ENCODE measurements around the gene SMARCB1. TPM values are rescaled to one million over a fixed set of nuclear protein-coding genes. Genes with fewer than 3 reads are reported as not detected.

SMARCB1 gene
- total RNA-seq, 4 donors from 2014 or later: 54.2 to 73.9 (median 61.3) TPM

GRCh38 chr22:23847991-23848864 is 61.5 kb downstream of the SMARCB1 start:
- TF ChIP-seq POLR2AphosphoS5 (IDR thresholded peaks at IDR 0.05): no peak
- TF ChIP-seq, protein P1, sequence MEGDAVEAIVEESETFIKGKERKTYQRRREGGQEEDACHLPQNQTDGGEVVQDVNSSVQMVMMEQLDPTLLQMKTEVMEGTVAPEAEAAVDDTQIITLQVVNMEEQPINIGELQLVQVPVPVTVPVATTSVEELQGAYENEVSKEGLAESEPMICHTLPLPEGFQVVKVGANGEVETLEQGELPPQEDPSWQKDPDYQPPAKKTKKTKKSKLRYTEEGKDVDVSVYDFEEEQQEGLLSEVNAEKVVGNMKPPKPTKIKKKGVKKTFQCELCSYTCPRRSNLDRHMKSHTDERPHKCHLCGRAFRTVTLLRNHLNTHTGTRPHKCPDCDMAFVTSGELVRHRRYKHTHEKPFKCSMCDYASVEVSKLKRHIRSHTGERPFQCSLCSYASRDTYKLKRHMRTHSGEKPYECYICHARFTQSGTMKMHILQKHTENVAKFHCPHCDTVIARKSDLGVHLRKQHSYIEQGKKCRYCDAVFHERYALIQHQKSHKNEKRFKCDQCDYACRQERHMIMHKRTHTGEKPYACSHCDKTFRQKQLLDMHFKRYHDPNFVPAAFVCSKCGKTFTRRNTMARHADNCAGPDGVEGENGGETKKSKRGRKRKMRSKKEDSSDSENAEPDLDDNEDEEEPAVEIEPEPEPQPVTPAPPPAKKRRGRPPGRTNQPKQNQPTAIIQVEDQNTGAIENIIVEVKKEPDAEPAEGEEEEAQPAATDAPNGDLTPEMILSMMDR (IDR thresholded peaks at IDR 0.05): no peak
- TF ChIP-seq EP300 (IDR thresholded peaks at IDR 0.05): no peak
- no peak for TF ChIP-seq POLR2A (IDR thresholded peaks at IDR 0.05)
- H3K4me3 ChIP-seq: no peak overlapping the region
- no peaks in the 10 kb centered on the region for H3K27me3 ChIP-seq
- WGBS: 73% methylated on average over 18 of the region's 24 CpGs
- no peaks in the 10 kb centered on the region for H3K36me3 ChIP-seq
- no peak for DNase-seq (ENCODE audit: low spot score in 2 of 2)
- H3K9me3 ChIP-seq: no peaks in the 10 kb centered on the region
- H3K4me1 ChIP-seq: peaks cover 25% of the 10 kb centered on the region
- no peak overlapping the region for H3K27ac ChIP-seq

DNA sequence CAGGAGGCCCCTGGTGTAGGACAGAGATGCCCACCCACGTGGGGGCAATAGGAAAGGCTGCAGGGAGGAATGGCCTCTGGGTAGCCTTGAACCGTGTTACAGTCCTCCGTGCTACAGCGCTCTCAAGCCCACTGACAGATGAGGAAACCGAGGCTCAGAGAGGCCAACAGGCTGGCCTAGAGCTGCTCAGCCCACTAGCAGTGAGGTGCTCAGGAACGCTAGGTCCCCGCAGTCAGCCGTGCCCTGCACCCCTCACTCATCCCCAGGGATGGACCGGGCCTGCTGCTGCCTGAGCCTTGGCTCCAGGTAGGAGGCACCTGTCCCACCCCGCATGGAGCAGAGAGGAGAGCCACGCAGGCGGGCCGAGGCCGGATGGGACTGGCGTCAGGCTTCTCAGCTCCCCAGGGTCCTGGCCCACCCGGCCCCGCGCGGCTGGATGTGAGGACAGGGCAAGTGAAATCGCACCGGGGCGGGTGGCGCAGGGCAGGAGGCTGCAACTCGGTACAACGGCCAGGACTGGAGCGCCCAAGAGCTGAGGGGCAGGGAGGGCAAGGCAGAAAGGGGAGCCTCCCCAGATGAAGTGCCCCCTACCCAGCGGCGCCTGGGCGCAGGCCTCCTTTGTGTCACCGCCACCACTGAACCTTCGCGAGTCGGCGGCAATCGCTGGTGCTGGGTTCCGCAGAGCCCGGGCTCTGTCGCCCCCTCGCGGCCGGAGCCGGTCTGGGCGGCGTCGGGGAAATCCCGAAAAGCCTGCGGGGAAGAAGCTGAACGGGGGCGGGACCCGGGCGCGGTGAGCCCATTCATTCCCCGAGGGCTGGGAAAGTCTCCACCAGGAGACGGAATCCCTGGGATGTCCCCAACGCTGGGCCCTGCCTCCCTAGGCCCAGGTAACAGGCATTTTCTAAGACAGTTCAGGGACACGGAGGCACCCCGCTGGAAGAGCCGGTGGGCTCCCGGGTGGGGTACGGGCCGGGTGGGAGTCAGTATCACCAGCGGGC is 62.5 kb downstream of the SMARCB1 start:
- Histone ChIP-seq H3K27me3 (no peaks in the 10 kb centered on the region), H3K27ac (no peak overlapping the region), H3K4me3 (no peak overlapping the region), H3K9me3 (no peaks in the 10 kb centered on the region), H3K36me3 (no peaks in the 10 kb centered on the region), H3K4me1 (peaks cover 25% of the 10 kb centered on the region)
- 31% methylated on average over 27 of the region's 62 CpGs for WGBS
- TF ChIP-seq POLR2A (IDR thresholded peaks at IDR 0.05): no peak
- TF ChIP-seq, protein P1 (IDR thresholded peaks at IDR 0.05): peak; percentile 90 to 98
- DNase-seq (ENCODE audit: low spot score in 2 of 2): peak; percentile 87 to 90

DNA sequence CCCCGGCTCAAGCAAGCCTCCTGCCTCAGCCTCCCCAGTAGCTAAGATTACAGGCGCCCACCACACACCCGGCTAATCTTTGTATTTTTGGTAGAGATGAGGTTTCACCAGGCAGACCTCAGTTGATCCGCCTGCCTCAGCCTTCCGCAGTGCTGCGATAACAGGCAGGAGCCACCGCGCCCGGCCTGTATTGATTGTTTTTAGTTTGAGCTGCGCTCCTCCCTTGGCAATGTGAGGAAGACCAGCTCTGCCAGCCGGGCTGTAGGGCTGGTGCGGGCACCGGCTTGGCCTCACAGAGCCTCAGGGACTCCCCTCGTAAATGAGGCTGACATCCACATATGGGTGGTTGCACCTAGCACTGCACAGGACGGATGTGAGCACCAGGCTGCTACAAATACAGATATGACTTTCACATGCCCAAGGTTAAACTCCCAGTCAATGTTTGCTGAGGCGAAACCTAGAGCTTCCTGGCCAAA is 63.4 kb downstream of the SMARCB1 start:
- no peak overlapping the region for H3K27ac ChIP-seq
- H3K4me3 ChIP-seq: no peak overlapping the region
- no peaks in the 10 kb centered on the region for H3K9me3 ChIP-seq
- 67% methylated on average over 16 of the region's 16 CpGs for WGBS
- H3K36me3 ChIP-seq: no peaks in the 10 kb centered on the region
- H3K27me3 ChIP-seq: no peaks in the 10 kb centered on the region
- DNase-seq (ENCODE audit: low spot score in 2 of 2): no peak
- no peak for TF ChIP-seq POLR2A (IDR thresholded peaks at IDR 0.05)
- no peak for TF ChIP-seq POLR2AphosphoS5 (IDR thresholded peaks at IDR 0.05)
- TF ChIP-seq, protein P1 (IDR thresholded peaks at IDR 0.05): no peak
- no peak for TF ChIP-seq EP300 (IDR thresholded peaks at IDR 0.05)
- H3K4me1 ChIP-seq: peaks cover 25% of the 10 kb centered on the region

- Histone ChIP-seq H3K4me1 (peaks cover 24% of the 10 kb centered on the region), H3K27ac (peak overlapping the region; percentile 81), H3K4me3 (peak overlapping the region; percentile 83), H3K27me3 (no peaks in the 10 kb centered on the region), H3K36me3 (no peaks in the 10 kb centered on the region), H3K9me3 (no peaks in the 10 kb centered on the region)
- TF ChIP-seq POLR2A (IDR thresholded peaks at IDR 0.05): no peak
- TF ChIP-seq, protein P1 (IDR thresholded peaks at IDR 0.05): no peak
- no peak for TF ChIP-seq POLR2AphosphoS5 (IDR thresholded peaks at IDR 0.05)
- TF ChIP-seq EP300 (IDR thresholded peaks at IDR 0.05): no peak
- under 1% methylated on average over 14 of the region's 58 CpGs for WGBS
- no peak for DNase-seq (ENCODE audit: low spot score in 2 of 2)
These were observed 70.2 kb downstream of the SMARCB1 start for GRCh38 chr22:23856721-23857605.
